Hematopoietic multipotent progenitor cell treated with erythropoietin and hydrocortisone succinate and interleukin-3 and kit ligand, for 15 days (in vitro differentiated cells): ENCODE data around the gene CITED4.

Source experiments
- DNase-seq: peaks from one replicate; pipeline ENCODE4 v3.0.0-alpha.2; 2015; ENCODE audit warnings: low spot score

CITED4 gene

DNA sequence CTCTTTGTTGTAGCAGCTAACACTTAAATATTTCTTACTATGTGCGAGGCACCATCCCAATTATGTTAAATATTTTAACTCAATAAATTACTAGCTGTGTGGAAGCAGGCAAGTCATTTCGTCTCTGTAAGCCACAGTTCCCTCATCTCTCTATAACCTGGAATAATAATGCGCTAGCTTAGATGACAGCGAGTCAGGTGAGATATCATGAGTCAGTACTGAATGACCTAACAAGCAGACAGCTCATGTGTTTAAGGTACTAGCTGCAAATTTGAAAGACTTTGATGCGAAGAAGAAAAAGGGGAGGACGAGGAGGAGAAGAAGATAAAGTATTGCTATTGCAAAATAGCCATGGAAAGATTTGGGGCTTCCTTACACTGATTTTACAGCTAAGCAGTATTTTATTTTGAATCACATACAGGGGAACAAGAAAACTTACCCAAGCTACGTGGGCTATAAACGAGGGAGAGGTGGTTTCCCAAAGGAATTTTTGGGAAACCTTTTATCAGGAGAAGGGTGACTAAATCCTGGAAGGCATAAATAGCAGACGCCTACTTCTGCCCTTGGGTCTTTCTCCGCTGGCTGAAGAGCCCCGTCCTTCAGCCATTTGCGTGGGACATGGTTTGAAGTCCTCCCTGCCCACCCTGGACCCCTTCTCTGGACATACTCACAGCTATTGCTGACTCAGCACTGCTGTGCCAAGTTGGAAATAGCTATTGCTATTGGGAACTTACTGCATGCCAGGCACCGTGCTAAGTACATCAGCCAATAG, 8.9 kb downstream of the CITED4 start:
- DNase-seq = no peak

DNA sequence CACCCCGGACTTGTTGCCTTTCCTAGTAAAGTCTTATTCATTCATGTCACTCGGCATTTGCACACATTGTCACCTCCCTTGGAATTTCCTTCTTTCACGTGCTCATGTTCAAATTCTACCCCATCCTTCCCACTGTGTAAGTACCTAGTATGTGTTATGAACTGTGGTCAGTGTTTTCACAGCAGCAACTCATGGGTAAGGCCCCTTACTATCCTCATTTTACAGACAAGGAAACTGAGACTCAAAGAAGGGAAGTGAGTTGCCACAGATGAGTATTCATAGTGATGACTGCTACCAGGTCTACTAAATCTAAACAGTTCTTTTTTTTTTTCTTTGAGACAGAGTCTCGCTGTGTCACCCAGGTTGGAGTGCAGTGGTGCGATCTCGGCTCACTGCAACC, 10.5 kb downstream of the CITED4 start:
- DNase-seq = no peak

DNA sequence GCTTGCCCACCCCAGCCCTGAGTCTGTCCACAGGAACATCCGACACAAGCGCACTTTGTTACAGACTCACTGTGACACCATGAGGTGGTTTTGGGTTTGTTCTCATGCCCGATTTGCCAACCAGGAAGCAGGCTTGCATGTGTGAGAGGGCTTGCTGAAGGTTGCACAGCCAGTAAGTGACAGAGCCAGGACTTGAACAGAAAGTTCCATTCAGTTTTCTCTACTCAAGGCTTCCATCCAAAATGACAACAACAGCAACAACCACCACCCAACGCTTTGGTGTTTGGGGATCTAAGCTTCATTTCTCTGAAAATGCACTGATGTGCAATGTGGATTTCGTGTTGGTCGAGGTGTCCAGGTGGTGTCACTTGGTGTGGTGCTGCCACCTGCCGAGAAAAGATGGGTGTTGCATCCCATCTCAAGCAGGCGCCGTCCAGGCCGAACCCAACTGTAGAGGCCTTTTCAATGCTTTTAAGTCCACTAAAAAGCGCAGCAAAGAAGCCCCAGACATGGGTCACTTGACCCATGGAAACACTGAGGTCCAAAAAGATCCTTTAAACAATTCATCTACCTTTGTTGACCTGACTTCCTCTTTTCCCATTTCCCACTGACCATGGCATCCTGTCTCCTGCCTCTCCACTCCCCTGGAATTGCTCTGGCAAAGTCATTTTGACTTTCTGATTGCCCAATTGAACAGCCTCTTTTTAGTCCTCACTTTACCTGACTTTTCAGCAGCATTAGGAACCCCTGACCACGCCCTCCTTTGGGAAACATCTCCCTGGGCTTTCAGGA, 12.2 kb downstream of the CITED4 start:
- DNase-seq = peak; percentile 82

DNA sequence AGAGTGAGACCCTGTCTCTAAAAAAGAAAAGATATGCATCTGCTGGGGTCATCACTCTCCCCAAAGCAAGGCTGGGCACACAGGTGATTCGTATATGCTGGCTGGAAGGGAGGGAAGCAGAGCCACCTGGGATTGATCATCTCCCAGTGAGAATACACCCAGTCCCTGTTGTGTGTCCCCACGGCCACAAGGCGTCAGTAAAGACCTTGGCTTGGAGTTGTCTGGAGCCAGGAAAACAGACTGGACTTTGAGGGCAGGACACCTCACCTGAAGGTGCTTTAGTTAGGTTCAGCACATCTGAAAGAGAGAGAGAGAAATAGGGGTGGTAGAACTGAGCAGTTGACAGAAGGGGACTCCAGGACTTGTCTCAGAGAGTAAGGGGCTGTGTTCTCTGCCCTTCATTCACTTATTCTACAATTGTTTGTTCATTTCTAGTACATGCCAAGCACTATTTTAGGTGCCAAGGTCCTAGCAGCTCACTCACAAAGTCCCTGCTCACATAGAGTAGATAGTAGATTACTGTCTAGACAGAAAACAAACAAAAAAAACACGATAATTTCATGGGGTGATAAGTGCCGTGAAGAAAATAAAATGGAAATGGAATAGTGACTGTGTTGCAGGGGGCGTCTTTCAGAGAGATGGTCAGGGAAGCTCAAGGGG, 13.5 kb downstream of the CITED4 start:
- DNase-seq = peak; percentile 50

DNA sequence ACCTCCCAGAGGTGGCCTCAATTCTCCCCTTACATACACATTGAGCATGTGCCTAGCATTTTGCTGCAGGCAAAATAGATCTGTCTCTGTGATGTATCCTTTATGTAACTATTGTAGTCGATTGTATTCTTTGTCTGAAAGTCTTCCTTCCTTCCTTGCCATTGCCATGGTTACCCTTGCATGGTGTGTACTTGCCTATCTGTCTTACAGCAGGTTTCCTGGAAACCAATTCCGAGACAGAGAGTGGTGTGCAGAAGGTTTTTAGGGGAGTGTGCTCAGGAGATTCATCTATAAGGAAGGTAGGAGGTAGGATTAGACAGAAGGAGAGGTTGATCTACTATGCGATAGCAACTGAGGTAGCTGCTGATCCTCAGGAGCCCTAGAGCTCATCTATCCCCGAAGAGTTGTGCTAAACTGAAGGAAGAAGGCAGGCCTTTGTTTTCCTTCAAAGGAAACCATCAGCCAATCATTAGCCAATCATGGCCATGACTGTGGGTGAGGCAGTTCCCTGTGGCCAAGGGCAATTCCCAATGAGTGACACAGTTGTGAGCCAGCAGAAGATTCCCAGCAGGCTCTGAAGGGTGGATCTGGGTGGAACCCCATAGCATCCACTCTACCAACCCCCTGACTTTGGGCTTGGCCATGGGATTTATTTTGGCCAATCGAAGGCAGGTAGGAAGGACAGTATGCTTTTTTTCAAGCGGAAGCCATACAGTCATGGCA, 15.0 kb downstream of the CITED4 start:
- DNase-seq = no peak

DNA sequence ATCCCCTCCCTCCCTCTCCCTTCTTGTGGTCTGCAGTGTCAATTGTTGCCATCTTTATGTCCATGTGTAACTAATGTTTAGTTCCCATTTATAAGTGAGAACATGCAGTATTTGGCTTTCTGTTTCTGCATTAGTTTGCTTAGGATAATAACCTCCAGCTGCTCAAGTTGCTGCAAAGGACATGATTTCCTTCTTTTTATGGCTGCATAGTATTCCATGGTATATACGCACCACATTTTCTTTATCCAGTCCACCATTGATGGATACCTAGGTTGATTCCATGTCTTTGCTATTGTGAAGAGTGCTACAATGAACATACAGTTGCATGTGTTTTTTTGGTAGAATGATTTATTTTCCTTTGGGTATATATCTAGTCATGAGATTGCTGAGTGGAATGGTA, 16.3 kb downstream of the CITED4 start:
- no peak for DNase-seq

DNA sequence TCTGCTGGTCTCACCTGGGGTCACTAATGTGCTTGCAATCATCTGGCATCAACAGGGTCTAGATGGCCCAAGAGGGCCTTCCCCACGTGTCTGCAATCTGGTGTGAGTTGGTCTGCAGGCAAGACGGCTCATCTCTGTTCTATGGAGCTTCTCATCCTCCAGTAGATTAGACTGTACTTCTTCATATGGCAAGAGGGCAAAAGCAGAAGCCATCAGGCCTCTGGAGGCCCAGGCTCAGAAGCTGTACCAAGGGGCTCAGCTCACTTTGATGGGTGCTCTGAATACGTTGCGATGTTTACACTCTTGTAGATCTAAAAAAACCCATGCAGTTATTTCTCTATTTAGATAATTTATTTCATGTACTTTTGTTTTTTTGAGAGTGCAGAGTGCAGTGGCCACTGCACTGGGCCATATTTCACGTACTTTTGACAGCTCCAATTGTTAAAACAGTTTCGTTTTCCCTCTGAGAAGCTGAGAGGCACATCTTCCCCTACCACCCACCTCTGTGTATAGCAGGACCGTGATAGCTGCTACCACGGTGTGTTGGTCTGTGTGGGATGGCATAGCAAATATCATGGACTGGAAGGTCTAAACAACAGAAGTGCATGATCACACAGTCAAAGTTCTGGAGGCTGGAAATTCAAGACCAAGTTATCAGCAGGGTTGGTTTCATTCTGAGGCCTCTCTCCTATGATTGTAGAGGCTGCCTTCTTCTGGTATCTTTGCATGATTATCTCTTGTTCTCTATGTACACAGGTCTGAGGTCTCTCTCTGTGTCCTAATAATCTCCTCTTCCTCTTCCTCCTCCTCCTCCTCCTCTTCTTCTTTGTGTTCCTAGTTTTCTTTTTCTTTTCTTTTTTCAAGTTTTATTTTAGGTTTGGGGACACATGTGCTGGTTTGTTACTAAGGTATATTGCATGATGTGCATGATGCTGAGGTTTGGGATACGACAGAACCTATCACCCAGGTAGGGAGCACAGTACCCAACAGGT, 17.0 kb downstream of the CITED4 start:
- peak; percentile 20 for DNase-seq

DNA sequence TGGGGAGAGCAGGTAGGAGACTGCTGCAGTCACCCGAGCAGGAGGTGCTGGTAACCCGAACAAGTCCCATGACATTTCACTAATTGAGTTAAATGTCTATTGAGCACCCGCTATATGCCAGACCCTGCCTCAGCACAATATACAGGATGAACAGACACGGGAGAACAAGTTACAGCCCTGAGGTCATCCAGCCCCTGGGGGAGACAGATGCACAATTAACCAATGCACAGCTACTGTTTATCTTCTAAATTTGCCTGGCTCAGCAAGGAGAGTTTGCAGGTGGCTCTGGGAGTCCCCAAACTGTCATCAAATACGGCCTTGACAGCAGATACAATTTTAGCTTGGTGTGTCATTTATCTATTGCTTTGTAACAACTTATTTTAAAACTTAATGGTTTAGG, 18.1 kb downstream of the CITED4 start:
- DNase-seq = no peak

DNA sequence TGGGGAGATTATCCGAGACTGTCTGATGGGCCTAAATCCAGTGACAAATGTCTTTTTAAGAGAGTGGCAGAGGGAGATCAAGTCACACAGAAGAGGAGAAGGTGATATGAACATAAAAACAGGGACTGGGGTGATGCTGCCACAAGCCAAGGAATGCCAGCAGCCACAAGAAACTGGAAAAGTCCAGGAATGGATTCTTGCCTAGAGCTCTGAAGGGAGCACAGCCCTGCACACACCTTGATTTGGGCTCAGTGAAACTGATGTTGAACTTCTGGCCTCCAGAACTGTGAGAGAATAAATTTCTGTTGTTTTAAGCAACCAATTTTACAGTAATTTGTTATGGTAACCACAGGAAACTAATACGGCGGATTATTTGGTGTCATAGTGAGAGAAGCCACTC, 19.5 kb downstream of the CITED4 start:
- DNase-seq = no peak

DNA sequence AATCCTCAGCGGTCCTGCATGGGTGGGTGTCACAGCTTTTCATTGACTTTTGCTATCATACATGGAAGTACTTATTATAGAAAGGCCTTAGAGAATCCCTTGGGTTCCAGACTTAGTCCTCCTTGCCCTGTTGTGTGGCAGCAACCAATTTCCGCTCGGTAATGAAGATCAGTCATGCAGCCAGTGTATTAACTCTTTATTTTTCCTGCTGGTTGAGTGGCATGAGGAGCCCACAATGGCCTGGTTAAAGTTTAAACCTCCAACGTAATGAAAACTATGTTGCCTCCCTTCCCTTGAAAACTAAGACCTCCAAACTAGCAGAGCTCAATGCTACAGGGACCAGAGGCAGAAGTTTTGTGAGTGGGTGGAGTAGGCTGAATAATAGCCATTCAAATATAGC, 20.0 kb downstream of the CITED4 start:
- DNase-seq = no peak

DNA sequence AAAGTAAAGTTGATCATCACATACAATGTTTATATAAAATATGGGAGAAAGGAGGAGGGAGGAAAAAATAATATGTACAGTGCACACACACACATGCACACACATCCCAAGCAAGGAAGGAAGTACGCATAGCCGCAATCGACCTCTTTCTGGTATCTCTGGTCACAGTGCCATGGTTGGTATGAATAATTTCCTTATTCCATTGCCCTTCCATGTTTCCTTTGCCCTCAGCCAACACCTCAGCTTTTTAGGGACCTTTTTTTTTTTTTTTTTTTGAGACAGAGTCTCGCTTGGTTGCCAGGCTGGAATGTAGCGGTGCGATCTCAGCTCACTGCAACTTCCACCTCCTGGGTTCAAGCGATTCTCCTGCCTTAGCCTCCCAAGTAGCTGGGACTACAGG, 20.6 kb downstream of the CITED4 start:
- no peak for DNase-seq

DNA sequence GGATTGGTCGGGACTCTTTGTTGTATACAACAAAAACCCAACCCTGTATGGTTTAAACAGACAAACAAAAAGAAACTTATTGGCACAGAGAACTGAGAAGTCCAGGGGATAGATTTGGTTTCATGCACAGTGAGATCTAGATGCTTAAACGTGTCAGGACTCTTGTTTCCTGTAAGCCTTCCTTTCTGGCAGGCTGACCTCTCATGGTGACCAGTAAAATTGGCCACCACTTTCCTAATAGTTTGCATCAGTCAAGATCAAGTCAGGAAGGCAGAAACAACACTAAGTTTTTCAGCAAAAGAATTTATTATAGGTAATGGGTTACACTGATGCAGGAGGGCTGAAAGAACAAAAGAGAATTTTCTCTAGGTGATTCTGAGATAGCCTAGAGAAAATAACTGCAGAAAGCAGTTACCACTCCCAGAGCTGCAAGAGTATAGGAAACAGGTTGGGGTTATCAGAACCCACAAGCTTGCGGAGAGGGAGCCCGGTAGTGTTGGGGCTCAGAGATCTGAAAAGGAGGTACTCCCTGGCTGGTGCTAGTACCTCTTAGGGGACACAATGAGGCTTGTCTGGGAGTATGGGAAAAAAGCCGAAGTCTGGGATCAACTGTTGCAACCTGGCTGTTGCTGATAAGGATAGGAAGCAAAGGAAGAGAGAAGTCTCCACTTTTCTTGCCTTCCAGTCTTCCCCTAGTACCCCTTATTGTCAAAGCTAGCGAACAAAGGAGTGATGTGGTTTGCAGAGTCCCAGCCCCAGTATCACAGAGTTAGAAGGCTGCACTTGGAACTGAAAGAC, 21.4 kb downstream of the CITED4 start:
- peak; percentile 24 for DNase-seq

DNA sequence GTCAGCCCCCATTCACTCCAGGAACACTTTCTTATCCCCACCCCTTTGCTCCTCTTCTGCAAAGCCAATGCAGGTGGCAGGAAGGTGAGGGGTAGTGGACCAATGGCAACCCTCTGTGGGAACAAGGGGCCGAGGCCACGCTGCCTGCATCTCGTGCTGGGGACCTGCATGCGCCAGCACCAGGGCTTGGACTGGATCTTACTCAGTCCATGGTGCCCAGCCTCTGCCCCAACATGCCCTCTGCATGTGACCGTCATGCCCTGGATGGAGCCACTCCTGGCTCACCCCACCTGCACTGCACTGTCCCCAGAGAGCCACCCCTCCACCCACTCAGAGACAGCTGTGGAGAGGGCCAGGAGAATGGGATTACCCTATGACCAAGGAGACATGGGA, 22.2 kb downstream of the CITED4 start:
- DNase-seq = no peak

DNA sequence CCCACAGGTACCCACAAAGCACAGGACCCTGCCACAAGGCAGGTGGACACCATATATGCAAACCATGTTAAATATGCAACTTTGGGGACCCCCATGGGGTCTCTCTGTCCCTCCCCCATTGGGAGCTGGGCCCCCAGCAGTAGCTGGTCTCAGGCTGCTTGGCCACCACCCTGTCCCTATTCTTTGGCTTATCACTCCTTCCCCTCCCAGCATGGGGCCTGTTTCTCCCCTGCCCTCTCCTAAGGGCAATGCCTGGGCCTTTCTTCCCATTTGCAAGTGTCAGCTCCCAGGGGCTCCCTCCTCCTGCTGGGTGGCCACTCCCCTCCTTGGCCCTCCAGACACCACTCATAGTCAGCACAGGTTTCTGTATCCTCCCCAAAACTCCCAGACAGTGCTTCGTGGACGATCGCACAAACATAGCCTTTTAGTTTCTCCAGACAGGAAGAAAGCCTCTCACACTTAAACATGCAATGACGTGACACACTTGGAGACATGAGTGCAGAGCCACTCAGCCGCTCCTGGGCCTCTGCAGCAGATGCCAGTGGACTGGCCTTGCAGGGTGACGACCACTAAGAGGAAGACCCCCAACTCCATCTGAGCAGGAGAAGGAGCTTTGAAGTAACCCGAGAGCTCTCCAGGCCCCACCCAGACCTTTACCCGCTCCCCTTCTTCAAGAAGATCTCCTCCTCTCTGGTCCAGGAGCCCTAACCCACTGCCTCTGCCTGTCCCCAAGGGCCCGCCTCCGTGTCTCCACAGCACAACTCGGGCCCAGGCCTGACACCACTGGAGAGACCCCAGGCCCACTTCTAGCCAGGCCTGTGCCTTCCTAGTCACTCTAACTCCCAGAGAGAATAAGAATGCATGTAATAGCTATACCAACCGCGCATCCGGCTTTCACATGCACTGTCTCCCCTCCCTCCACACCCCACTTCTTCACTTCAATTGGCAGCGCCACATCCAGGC, 22.9 kb downstream of the CITED4 start:
- DNase-seq = no peak

DNA sequence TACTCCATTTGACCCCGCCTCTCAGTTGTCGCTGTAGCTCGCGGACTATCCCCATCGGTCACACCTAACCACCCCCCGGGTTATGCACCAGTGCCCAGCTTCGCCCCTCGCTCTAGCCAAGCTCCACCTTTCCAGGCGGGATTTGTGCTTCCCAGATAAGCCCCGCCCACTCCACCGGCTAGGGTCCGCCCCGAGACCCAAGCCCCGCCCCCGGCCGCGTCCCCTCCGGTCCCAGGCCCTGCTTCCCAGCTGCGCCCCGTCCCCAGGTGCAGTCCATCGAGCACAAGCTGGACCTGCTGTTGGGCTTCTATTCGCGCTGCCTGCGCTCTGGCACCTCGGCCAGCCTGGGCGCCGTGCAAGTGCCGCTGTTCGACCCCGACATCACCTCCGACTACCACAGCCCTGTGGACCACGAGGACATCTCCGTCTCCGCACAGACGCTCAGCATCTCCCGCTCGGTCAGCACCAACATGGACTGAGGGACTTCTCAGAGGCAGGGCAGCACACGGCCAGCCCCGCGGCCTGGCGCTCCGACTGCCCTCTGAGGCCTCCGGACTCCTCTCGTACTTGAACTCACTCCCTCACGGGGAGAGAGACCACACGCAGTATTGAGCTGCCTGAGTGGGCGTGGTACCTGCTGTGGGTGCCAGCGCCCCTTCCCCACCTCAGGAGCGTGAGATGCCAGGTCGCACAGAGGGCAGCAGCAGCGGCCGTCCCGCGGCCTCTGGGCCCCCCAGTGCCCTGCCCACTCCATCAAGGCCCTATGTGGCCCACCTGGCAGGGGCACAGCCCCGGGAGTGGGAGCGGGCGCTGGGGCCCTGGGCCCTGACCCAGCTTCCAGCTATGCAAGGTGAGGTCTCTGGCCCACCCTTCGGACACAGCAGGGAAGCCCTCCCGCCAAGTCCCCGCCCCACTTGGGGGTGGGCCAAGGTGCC, 23.9 kb downstream of the CITED4 start:
- no peak for DNase-seq

DNA sequence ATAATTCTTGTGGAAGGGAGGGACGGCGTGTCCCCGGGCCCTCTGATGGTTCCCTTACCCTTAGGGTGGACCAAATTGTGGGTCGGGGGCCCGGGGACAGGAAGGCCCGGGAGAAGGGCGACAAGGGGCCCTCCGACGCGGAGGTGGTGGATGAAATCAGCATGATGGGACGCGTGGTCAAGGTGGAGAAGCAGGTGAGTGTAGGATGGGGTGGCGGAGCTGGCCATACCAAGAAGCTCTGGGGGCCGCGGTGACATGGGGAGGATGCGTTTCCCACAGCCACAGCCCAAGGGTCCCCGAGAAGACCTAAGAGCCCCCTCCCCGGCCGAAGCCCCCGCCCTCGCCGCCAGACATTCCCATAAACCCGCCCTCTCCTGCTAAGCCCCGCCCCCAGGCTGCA, 24.6 kb downstream of the CITED4 start:
- no peak for DNase-seq

DNA sequence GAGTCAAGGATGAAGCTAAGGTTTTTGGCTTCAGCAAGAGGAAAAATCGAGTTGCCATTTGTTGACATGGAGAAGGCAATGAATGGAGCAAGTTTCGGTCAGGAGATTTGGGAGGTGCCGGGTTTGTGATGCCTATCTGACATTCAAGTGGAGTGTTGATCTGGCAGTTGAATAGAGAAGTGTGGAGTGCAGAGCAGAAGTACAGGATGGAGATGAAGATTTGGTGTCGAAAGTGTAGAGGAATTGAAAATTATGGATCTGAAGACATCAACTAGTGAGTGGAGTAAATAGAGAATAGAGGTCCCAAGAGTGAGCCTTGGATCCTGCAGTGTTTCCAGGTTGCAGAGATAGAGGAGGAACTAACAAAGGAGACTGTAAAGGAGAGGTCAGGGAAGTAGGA, 25.9 kb downstream of the CITED4 start:
- DNase-seq = no peak

DNA sequence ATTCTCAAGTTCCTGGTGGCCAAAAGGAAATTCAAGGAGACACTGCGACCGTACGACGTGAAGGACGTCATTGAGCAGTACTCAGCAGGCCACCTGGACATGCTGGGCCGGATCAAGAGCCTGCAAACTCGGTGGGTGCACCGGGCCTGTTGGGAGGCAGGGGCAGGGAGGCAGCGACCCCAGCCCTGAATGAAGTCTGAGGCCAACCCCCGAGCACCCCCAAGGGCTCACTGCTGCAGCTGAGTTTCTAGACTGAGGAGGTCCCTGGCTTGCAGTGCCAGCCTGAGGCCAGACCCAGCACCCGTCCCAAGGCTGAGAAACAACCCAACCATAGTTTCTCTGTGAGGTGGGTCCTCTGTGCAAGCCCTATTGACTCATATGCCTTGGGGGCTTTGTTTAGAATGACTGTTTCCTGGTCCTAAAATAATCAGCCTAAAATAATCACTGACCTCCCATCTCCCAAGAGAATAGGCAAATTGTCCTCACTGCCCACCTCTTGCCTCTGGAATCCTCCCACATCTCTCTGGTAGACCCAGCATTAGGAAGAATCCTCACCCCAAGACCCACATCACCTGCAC, 27.1 kb downstream of the CITED4 start:
- DNase-seq = no peak
